Fibroblast of skin of back (primary cell): Measurements from ENCODE around the gene JUND.

ENCODE experiments used
- DNase-seq: peaks from one replicate; pipeline ENCODE4 v3.0.0-alpha.2; 2013

JUND gene

GRCh38 chr19:18308051-18308947 lies 26.9 kb upstream of the JUND start:
- DNase-seq = no peak

DNA sequence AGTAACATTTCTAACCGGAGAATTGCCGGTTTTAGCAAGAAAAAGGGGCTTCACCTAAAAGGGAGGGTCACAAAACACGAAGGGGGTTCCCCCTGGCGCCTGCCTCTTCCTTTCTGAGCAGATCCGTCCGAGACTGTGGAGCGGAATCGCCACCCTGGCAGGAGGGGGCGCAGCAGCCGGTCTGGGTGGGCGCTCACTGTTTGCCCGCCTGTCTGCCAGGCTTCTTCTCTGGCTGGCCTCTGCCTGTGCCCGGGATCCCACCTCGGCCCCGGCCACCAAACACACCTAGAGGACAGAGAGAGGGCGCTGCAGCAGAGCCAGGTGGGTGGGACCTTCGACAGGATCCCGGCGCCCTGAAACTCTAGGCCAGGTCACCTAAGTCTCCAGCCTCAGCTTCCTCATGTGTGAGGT lies 25.9 kb upstream of the JUND start:
- no peak for DNase-seq

GRCh38 chr19:18306888-18307260 lies 25.5 kb upstream of the JUND start:
- DNase-seq = no peak

DNA sequence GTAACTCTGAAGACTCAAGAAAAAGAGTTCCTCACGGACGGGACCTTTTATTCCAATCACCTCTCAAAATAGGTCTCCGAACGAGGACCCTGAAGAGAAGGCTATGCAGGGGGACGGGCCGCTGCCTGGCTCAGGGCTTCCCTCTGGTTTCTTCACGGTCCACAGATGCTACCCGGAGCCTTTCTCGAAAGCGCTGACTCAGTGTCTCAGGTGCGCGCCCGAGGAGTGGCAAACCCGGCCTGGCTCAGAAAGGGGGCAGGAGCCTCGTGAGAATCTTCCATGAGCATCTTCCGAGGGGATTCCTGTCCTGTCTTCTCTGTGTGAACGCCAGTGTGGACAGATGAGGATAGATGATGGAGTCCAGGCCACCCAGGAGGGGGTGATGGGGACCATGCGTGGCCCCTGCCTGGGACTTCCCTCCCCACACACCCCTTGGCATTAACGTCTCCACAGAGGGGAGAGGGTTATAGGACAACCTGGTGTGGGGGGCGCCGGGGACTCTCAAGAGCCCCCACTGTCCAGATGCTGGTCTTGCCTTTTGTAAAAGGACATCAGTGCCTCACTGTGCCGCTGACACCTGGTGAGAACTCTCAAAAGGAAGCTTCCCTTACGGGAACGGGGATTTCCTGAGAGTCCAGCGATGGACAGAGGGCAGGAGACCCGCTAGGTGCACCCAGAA lies 24.9 kb upstream of the JUND start:
- no peak for DNase-seq

GRCh38 chr19:18304458-18305310 lies 23.3 kb upstream of the JUND start:
- DNase-seq = peak; percentile 90

DNA sequence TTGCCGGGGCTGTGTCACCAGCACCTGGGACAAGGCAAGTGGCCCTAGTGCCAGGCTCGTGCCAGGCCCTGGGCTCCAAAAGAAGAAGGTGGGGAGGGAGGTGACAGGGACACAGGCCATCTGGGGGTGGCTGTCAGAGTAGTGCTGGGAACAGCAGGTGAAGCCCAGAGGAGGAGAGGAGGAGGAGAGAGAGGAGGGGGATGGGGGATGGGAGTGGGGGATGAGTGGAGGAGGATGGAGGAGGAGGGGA lies 22.7 kb upstream of the JUND start:
- DNase-seq = no peak

GRCh38 chr19:18301718-18302111 lies 20.3 kb upstream of the JUND start:
- DNase-seq = no peak

DNA sequence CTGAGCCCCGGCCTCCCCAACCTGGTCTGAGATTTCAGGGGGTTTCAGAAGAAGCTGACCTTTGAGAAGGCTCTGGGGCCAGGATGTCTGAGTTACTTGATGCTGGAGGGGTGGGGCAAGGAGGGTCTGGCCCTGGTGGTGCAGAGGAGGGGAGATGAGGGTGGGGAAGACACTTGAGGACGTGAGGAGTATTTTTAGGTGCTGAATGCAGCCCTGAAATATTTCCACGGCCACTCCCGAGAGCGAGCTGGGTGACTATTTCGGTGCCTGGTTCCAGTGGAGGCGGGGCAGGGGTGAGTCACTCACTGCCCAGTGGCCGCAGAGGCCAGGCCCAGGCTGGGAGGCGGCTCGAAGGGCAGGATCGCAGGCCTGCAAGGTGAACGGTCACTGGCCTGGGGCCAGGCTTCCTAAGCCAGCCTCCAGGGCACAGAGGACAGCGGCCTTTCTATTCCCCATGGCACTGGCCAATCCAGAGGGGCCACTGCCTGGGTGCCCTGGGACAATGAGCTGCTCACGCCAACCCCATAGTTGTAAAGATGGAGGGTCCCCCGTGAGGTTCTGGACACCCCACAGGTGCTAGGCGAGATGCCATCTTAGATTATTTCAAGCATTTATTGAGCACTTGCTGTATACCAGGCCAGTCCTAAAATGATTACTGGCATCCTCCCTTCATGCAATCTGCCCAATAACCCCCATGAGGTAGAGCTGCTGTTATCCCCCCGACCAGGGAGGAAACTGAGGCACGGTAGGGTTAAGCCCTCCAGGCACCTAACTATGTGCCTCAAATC lies 19.7 kb upstream of the JUND start:
- peak; percentile 79 for DNase-seq

- no peak for DNase-seq
Measured at GRCh38 chr19:18299654-18300053, 18.2 kb upstream of the JUND start.

GRCh38 chr19:18298601-18299000 lies 17.2 kb upstream of the JUND start:
- DNase-seq = no peak

DNA sequence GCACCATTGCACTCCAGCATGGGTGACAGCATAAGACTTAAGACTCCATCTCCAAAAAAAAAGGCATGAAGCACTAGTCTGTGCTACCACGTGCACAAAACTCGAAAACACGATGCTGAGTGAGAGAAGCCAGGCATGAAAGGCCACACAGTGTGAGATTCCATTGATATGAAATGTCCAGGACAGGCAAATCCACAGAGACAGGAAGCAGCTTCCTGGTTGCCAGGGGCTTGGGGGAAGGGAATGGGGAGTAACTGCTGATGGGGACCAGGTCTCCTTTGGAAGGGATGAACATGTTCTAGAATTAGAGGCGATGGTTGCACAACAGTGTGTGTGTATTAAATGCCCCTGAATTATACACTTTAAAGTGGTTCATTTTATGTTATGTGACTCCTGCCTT lies 15.9 kb upstream of the JUND start:
- peak; percentile 60 for DNase-seq

- DNase-seq = no peak
Measured at GRCh38 chr19:18295034-18295451, 13.6 kb upstream of the JUND start.

- DNase-seq = no peak
Measured at GRCh38 chr19:18294467-18294864, 13.0 kb upstream of the JUND start.

DNA sequence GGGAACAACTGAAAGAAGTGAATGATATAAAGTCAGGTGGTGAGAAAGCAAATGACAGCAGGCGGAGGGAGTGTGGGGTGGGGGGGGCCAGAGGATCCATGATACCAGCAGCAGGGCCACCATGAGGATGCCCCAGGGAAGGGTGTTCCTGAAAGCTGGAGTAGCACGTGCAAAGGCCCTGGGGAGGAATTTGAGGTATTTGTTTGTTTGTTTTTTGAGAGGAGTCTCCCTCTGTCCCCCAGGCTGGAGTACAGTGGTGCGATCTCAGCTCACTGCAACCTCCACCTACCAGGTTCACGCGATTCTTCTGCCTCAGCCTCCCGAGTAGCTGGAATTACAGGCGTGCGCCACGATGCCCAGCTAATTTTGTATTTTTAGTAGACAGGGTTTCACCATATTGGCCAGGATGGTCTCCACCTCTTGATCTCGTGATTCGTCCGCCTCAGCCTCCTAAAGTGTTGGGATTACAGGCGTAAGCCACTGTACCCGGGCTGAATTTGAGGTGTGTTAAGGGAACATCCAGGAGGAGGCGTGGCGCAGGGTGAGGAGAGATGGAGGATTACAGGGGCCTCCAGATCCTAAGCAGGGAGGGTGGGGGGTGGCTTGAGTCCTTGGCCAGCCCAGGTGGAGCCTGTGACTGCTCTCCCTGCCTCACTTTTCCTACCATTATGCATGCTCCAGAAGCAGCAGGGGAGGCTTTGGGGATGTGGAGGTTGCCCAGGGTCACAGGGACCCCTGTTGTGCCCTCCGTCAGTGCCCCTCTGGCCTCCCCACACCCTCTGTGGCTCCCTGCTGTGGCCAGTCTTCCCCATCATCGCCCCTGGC lies 12.4 kb upstream of the JUND start:
- DNase-seq = no peak

GRCh38 chr19:18292810-18293641 lies 11.6 kb upstream of the JUND start:
- peak; percentile 72 for DNase-seq

- no peak for DNase-seq
Measured at GRCh38 chr19:18292462-18292809, 11.0 kb upstream of the JUND start.

DNA sequence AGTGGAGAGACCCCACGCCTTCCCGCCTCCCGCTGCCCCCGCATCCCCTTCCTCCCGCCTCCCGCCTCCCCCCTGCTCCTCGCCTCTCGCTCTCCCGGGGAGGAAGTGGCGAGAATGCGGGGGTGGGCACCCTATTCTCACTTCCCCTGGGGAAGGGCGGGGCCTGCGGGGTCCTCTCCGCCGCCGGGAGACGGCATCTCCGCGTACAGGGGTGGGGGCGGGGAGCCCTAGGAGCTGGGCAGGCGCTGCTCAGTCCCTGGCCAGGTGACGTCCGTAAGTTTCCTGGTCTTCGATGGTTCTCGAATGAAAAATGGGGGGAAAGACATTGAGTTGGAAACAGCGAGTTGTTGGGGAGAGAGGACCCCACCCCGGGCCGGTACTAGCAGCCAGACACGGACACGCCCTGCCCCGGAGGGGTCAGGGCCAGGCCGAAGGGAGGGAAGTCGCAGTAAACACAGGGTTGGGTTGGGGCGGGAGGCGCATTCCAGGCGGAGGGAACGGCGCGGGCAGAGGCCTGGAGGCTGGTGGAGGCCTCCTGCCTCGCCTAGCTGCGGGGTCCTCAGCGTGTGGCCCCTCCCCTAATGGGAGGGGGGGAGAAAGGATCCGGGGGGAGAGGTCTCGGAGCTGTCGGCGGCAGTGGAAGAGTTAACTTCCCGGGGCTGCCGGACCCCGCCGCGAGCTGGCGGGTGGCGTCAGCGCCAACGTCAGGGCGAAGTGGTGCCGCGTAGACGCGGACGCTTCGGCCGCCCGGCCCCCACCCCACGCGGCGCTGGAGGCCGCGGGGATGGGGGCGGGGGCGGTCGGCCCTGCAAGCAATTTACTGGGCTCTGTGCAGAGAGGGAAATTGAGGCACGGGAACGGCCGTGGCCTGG lies 10.4 kb upstream of the JUND start:
- peak; percentile 76 for DNase-seq

- no peak for DNase-seq
Measured at GRCh38 chr19:18291019-18291524, 9.7 kb upstream of the JUND start.

DNA sequence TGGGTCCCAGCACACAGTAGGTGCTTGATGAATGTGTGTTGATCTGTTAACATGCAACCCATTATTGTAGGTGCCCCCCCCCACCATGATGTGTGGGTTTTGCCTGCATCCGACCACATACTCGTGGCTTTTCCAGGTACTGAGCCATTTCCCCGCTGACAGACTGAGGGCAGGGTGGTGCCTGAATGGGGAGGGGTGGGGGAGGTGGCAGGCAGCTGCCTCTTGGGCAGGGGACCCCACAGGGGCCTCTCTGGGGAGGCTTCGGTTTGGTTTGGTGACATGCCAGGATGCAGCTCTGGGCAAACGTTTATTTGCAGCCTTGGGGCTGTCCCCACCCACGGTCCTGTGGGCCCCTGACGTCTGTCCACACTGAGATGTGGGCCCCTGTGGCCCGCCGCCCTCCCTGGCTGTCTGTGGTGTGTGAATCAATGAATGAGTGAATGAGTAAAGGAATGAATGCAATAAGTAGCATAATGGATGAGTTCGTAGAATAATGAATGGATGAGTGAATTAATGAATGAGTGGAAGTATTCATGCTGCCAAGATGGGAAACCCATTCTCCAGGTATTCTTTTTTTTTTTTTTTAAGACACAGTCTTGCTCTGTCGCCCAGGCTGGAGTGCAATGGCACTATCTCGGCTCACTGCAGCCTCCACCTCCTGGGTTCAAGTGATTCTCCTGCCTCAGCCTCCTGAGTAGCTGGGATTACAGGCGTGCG lies 9.0 kb upstream of the JUND start:
- no peak for DNase-seq
